Smooth muscle cell (in vitro differentiated cells): ENCODE data around the gene SACS. TPM values are rescaled to one million over a fixed set of nuclear protein-coding genes. Genes with fewer than 3 reads are reported as not detected.
"Not testable (repeated sequence)": the region's sequence is repeated elsewhere in the genome, so short reads cannot be mapped to it uniquely, and the experiment has no call there.

Source experiments
- DNase-seq: peaks from one replicate; lab custom pipeline; 2025; ENCODE audit not compliant: unreplicated experiment; lab: John Stamatoyannopoulos, UW
- H2AFZ ChIP-seq: fragments of 200-600 bp; sonication (generic); 2 replicates; pipeline ENCODE4 v1.6.0; 2016; ENCODE audit warnings: antibody characterized with exemption, low read depth, mild to moderate bottlenecking
- H3F3A ChIP-seq: fragments of 200-600 bp; sonication (generic); 2 replicates; pipeline ENCODE4 v1.6.0; 2017; ENCODE audit warnings: antibody characterized with exemption, low read depth
- H3K27ac ChIP-seq: fragments of 200-600 bp; sonication (generic); 2 replicates; pipeline ENCODE4 v1.5.1; 2016; ENCODE audit warnings: low read depth, mild to moderate bottlenecking
- H3K27me3 ChIP-seq: fragments of 200-600 bp; sonication (generic); 2 replicates; pipeline ENCODE4 v1.6.1; 2016; ENCODE audit warnings: low read depth, mild to moderate bottlenecking
- H3K36me3 ChIP-seq: fragments of 200-600 bp; sonication (generic); 2 replicates; pipeline ENCODE4 v1.5.1; 2016; ENCODE audit warnings: low read depth
- H3K4me1 ChIP-seq: fragments of 200-600 bp; sonication (generic); 2 replicates; pipeline ENCODE4 v1.5.1; 2016; ENCODE audit warnings: low read depth
- H3K4me2 ChIP-seq: fragments of 200-600 bp; sonication (generic); 2 replicates; pipeline ENCODE4 v1.6.0; 2016; ENCODE audit warnings: mild to moderate bottlenecking
- H3K4me3 ChIP-seq: fragments of 200-600 bp; sonication (generic); 2 replicates; pipeline ENCODE4 v1.5.1; 2016; ENCODE audit warnings: mild to moderate bottlenecking
- H3K79me2 ChIP-seq: fragments of 200-600 bp; sonication (generic); 2 replicates; pipeline ENCODE4 v1.6.0; 2016; ENCODE audit warnings: low read depth, mild to moderate bottlenecking
- H3K9ac ChIP-seq: fragments of 200-600 bp; sonication (generic); 2 replicates; pipeline ENCODE4 v1.6.0; 2016; ENCODE audit warnings: low read depth
- H3K9me3 ChIP-seq: fragments of 200-600 bp; sonication (generic); replicated peaks from 2 replicates; pipeline ENCODE4 v1.5.1; 2016; ENCODE audit warnings: low read depth
- H4K20me1 ChIP-seq: fragments of 200-600 bp; sonication (generic); 2 replicates; pipeline ENCODE4 v1.6.0; 2016; ENCODE audit warnings: low read depth
- CTCF ChIP-seq: fragments of 200-600 bp; sonication (generic); IDR thresholded peaks from 2 replicates; pipeline ENCODE4 v1.5.1; 2017; ENCODE audit warnings: borderline replicate concordance, mild to moderate bottlenecking, antibody characterized with exemption; ENCODE audit not compliant: insufficient read depth, poor library complexity, severe bottlenecking
- WGBS: methylation state at CpG from one replicate; pipeline ENCODE4 v1.1.7; 2016; ENCODE audit warnings: low lambda C conversion rate; 5-methylcytosine and 5-hydroxymethylcytosine counted together
- polyA plus RNA-seq: library from polyadenylated mRNA; unstranded; fragments of >200 nt; fragmentation: Nextera tagmentation; extraction: Ambion mirVana; gene quantifications from 2 replicates; pipeline ENCODE4 v1.2.1, GENCODE V29; 2016
- total RNA-seq: library from RNA; depleted of rRNA; stranded (reverse); fragments of >200 nt; gene quantifications from 2 replicates; pipeline ENCODE4 v1.2.3, GENCODE V29; 2014

Gene SACS
- total and polyA plus RNA-seq, 2 experiments from 2014 or later = 4.4 to 40.9 TPM

- 43% methylated on average over 1 of the region's 1 CpG for WGBS
- Histone ChIP-seq H3K27ac (no peak overlapping the region), H4K20me1 (no peaks in the 10 kb centered on the region), H3K4me3 (no peak overlapping the region), H3K4me1 (peaks cover 16% of the 10 kb centered on the region), H3K9ac (no peak overlapping the region), H3K79me2 (no peaks in the 10 kb centered on the region), H2AFZ (no peak overlapping the region), H3K27me3 (no peaks in the 10 kb centered on the region), H3K9me3 (no peaks in the 10 kb centered on the region), H3F3A (no peaks in the 10 kb centered on the region), H3K4me2 (no peak overlapping the region), H3K36me3 (no peaks in the 10 kb centered on the region)
- TF ChIP-seq CTCF = no peak
- no peak for DNase-seq
Measured at GRCh38 chr13:23445794-23446193, 12.3 kb upstream of the SACS start.

DNA sequence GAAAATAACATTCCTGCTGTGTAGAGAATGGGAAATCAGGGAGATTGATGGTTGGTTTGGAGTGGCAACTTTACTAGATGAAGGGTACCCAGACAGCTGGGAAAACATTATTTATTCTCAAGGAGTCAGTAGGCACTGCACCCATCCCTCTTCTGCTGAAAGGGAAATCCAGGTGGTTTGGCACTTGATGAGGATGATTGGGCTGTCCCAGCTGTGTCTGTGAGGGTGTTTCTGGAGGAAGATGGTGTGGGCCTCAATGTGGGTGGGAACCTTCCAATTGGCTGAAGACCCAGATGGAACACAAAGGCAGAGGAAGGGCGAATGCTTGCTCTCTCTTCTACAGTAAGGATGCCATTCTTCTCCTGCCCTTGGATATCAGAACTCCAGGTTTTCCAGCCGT lies 10.4 kb upstream of the SACS start:
- H3F3A ChIP-seq = no peaks in the 10 kb centered on the region
- H3K4me1 ChIP-seq = no peaks in the 10 kb centered on the region
- no peak for DNase-seq
- no peak for TF ChIP-seq CTCF
- no peak overlapping the region for H3K4me2 ChIP-seq
- no peaks in the 10 kb centered on the region for H3K27me3 ChIP-seq
- H3K79me2 ChIP-seq = no peaks in the 10 kb centered on the region
- no peak overlapping the region for H3K27ac ChIP-seq
- no peaks in the 10 kb centered on the region for H4K20me1 ChIP-seq
- H3K4me3 ChIP-seq = no peak overlapping the region
- no peaks in the 10 kb centered on the region for H3K9me3 ChIP-seq
- no peak overlapping the region for H3K9ac ChIP-seq
- no peak overlapping the region for H2AFZ ChIP-seq
- WGBS = 100% methylated on average over 2 of the region's 2 CpGs
- H3K36me3 ChIP-seq = no peaks in the 10 kb centered on the region

- H2AFZ ChIP-seq = no peak overlapping the region
- H3K36me3 ChIP-seq = no peaks in the 10 kb centered on the region
- H3K4me3 ChIP-seq = no peak overlapping the region
- no peaks in the 10 kb centered on the region for H3F3A ChIP-seq
- no peaks in the 10 kb centered on the region for H3K9me3 ChIP-seq
- no peak overlapping the region for H3K9ac ChIP-seq
- TF ChIP-seq CTCF = no peak
- H3K27me3 ChIP-seq = no peaks in the 10 kb centered on the region
- WGBS = 91% methylated on average over 2 of the region's 2 CpGs
- H3K27ac ChIP-seq = no peak overlapping the region
- no peaks in the 10 kb centered on the region for H4K20me1 ChIP-seq
- H3K4me2 ChIP-seq = no peak overlapping the region
- no peaks in the 10 kb centered on the region for H3K4me1 ChIP-seq
- H3K79me2 ChIP-seq = no peaks in the 10 kb centered on the region
- DNase-seq = no peak
Measured at GRCh38 chr13:23443110-23443509, 9.6 kb upstream of the SACS start.

DNA sequence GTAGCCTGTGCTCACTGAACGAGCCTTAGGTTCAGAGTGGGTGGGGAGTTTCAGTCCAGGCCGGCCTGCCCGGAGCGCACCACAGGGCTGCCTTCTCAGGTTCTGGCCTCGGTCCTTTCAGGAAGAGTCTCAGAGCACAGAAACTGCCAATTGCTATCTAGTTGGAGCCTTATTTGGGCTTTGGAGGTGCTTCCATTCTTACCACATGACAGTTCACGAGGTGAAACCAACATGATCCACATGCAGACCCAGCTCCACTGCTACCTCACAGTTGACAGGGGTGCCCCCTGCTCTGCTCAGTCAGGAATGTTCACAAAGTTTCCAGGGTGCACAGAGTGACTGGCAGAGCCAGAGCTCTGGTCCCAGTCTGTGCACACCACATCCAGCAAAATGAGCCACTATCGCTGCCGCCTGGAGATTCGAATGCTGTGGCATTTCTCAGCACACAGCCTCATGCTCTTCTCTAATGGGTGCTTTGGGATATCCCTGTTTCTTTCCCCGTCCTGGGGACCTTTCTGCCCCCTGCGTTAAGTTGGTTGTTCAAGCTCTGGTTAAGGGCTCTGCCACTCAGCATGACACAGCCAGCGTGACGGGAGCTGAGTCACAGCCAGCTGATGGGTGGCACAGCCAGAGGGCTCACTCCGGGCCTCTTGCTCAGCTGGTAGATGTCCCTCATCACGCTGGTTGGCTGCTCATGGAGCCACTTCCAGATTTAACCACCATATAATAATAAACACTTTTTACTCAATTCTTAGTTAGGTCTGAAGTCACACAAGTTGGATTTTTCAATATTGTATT lies 7.5 kb upstream of the SACS start:
- H3K36me3 ChIP-seq = no peaks in the 10 kb centered on the region
- H3K27me3 ChIP-seq = no peaks in the 10 kb centered on the region
- H3K4me2 ChIP-seq = no peak overlapping the region
- DNase-seq = no peak
- no peak for TF ChIP-seq CTCF
- WGBS = 83% methylated on average over 15 of the region's 15 CpGs
- H3K79me2 ChIP-seq = no peaks in the 10 kb centered on the region
- no peak overlapping the region for H3K27ac ChIP-seq
- no peak overlapping the region for H3K4me3 ChIP-seq
- no peaks in the 10 kb centered on the region for H3K4me1 ChIP-seq
- no peak overlapping the region for H3K9ac ChIP-seq
- no peaks in the 10 kb centered on the region for H3F3A ChIP-seq
- no peaks in the 10 kb centered on the region for H4K20me1 ChIP-seq
- peak overlapping the region; percentile 13 for H2AFZ ChIP-seq
- no peaks in the 10 kb centered on the region for H3K9me3 ChIP-seq

DNA sequence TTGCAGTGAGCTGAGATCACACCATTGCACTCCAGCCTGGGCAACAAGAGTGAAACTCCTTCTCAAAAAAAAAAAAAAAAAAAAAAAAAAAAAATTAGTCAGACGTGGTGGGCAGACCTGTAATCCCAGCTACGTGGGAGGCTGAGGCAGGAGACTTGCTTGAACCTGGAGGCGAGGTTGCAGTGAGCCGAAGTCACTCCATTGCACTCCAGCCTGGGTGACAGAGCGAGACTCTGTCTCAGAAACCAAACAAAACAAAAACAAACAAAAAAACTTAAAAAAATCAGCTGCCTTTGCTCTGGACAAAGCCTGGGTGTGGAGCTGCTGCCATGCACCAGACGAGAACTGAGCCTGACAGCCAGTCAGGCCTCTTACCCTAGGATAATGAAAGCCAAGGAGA lies 6.8 kb upstream of the SACS start:
- H3K4me2 ChIP-seq, H3K4me3 ChIP-seq, H3K27me3 ChIP-seq, H3K79me2 ChIP-seq, H3K9me3 ChIP-seq, H4K20me1 ChIP-seq, H3K4me1 ChIP-seq, H3K27ac ChIP-seq, H3K9ac ChIP-seq, H3K36me3 ChIP-seq, DNase-seq, H3F3A ChIP-seq: not testable (repeated sequence)
- peak overlapping the region; percentile 13 for H2AFZ ChIP-seq
- 67% methylated on average over 6 of the region's 6 CpGs for WGBS
